ENCODE results near the gene AP3S2. TPM values are rescaled to one million over a fixed set of nuclear protein-coding genes. Genes with fewer than 3 reads are reported as not detected.

Gene AP3S2
- total and polyA plus RNA-seq, 2 of the 13 experiments (the other 11 are each of a cell fraction or from before 2014, with no cell fraction given): 17.6 to 44.4 TPM

- TF ChIP-seq THRA (CRISPR knock-in tag; IDR thresholded peaks at IDR 0.05; ENCODE audit: borderline replicate concordance) (0 out of 2 replicates have a peak, but pooled peaks have one; percentile 25), ZNF251 (CRISPR knock-in tag; IDR thresholded peaks at IDR 0.05) (no peak), MAFF (IDR thresholded peaks at IDR 0.05; ENCODE audit: low read depth, low read length) (peak; percentile 27; the same call in 1 of the 2 replicates), BCL6 (CRISPR knock-in tag; IDR thresholded peaks at IDR 0.05) (peak; percentile 51), ZNF17 (CRISPR knock-in tag; IDR thresholded peaks at IDR 0.05) (no peak), ZNF772 (CRISPR knock-in tag; IDR thresholded peaks at IDR 0.05) (no peak), ZNF558 (CRISPR knock-in tag; IDR thresholded peaks at IDR 0.05; ENCODE audit: borderline replicate concordance) (no peak), NPAS2 (CRISPR knock-in tag; IDR thresholded peaks at IDR 0.05; ENCODE audit: borderline replicate concordance) (no peak), ZBTB7B (CRISPR knock-in tag; IDR thresholded peaks at IDR 0.05) (no peak), KLF13 (CRISPR knock-in tag; IDR thresholded peaks at IDR 0.05) (no peak), CEBPG (CRISPR knock-in tag; IDR thresholded peaks at IDR 0.05) (peak; percentile 49; the same call in 1 of the 2 replicates), ZNF180 (CRISPR knock-in tag; IDR thresholded peaks at IDR 0.05; ENCODE audit: borderline replicate concordance, low read depth) (no peak), FOSL1 (CRISPR knock-in tag; IDR thresholded peaks at IDR 0.05; ENCODE audit: borderline replicate concordance) (0 out of 2 replicates have a peak, but pooled peaks have one; percentile 11), AHDC1 (CRISPR knock-in tag; IDR thresholded peaks at IDR 0.05; ENCODE audit: borderline replicate concordance) (peak; percentile 23; the same call in 1 of the 2 replicates), FOSL2 (CRISPR knock-in tag; IDR thresholded peaks at IDR 0.05) (peak; percentile 70), TFDP1 (CRISPR knock-in tag; IDR thresholded peaks at IDR 0.05; ENCODE audit: borderline replicate concordance) (no peak), BCL3 (CRISPR knock-in tag; IDR thresholded peaks at IDR 0.05) (no peak), HNF4G (IDR thresholded peaks at IDR 0.05; ENCODE audit: borderline replicate concordance, low read depth, low read length) (peak; percentile 46; the same call in 1 of the 2 replicates), HNF4G (CRISPR knock-in tag; IDR thresholded peaks at IDR 0.05; ENCODE audit: borderline replicate concordance, low read depth) (no peak), POLR2AphosphoS5 (IDR thresholded peaks at IDR 0.05; ENCODE audit: low read depth, low read length) (no peak)
Observed at GRCh38 chr15:89858661-89859458, 34.9 kb downstream of the AP3S2 start (continued).

Data from HepG2 (cell line).